ENCODE results near the gene FAM131C. TPM values are rescaled to one million over a fixed set of nuclear protein-coding genes. Genes with fewer than 3 reads are reported as not detected.
A peak's percentile ranks its signal among the peaks of the same experiment; 100 is the strongest.
"Not testable (repeated sequence)": the region's sequence is repeated elsewhere in the genome, so short reads cannot be mapped to it uniquely, and the experiment has no call there.

The FAM131C gene
- total RNA-seq, 2 experiments from 2014 or later = 0.67 to 1.1 TPM

GRCh38 chr1:16047791-16048475, 25.5 kb downstream of the FAM131C start:
- Mint-ChIP-seq H3K36me3 (ENCODE audit: low read depth) (no peaks in the 10 kb centered on the region), H3K27ac (no peak overlapping the region), H3K27me3 (peaks cover 7% of the 10 kb centered on the region), H3K4me3 (no peak overlapping the region), H3K9me3 (no peaks in the 10 kb centered on the region), H3K4me1 (peaks cover 2% of the 10 kb centered on the region)
- CTCF ChIA-PET = no interaction called here
- POLR2A ChIA-PET = no interaction called here
- no peak for DNase-seq

- CTCF ChIA-PET = interaction anchor here (0.9 kb wide), 1 partner anchor 9 kb away, joined by 3 read pairs; no protein-coding TSS in a partner anchor
- Mint-ChIP-seq H3K9me3 (no peaks in the 10 kb centered on the region), H3K4me1 (peaks cover 2% of the 10 kb centered on the region), H3K36me3 (ENCODE audit: low read depth) (no peaks in the 10 kb centered on the region), H3K27me3 (peaks cover 7% of the 10 kb centered on the region), H3K4me3 (no peak overlapping the region), H3K27ac (no peak overlapping the region)
- DNase-seq = no peak
- POLR2A ChIA-PET = no interaction called here
Observed at GRCh38 chr1:16046842-16047241, 26.6 kb downstream of the FAM131C start.

- POLR2A ChIA-PET = no interaction called here
- H3K27me3 Mint-ChIP-seq = peaks cover 3% of the 10 kb centered on the region
- CTCF ChIA-PET = interaction anchor here (2.0 kb wide), 1 partner anchor 35 kb away, joined by 5 read pairs; no protein-coding TSS in a partner anchor
- H3K4me1 Mint-ChIP-seq = peaks cover 2% of the 10 kb centered on the region
- H3K4me3 Mint-ChIP-seq = no peak overlapping the region
- DNase-seq = no peak
- no peaks in the 10 kb centered on the region for H3K9me3 Mint-ChIP-seq
- H3K36me3 Mint-ChIP-seq (ENCODE audit: low read depth) = no peaks in the 10 kb centered on the region
- no peak overlapping the region for H3K27ac Mint-ChIP-seq
Observed at GRCh38 chr1:16043950-16044349, 29.5 kb downstream of the FAM131C start.

- peaks cover 2% of the 10 kb centered on the region for H3K4me1 Mint-ChIP-seq
- H3K27me3 Mint-ChIP-seq = peaks cover 3% of the 10 kb centered on the region
- H3K36me3 Mint-ChIP-seq (ENCODE audit: low read depth) = no peaks in the 10 kb centered on the region
- H3K4me3 Mint-ChIP-seq = no peak within 1 kb of the TSS
- no peak within 1 kb of the TSS for H3K27ac Mint-ChIP-seq
- DNase-seq = no peak
- ChIA-PET CTCF (interaction anchor here (1.6 kb wide), 1 partner anchor 12 kb away, joined by 3 read pairs; no protein-coding TSS in a partner anchor), POLR2A (no interaction called here)
- H3K9me3 Mint-ChIP-seq = no peaks in the 10 kb centered on the region
Observed at GRCh38 chr1:16043521-16043920, 29.9 kb downstream of the FAM131C start, which contains the start of gene CLCNKB. CLCNKB (plus strand) TSS chr1:16043782; CDS start chr1:16044493, 711 bp downstream.

- H3K4me1 Mint-ChIP-seq; H3K36me3 Mint-ChIP-seq (ENCODE audit: low read depth); POLR2A ChIA-PET; H3K27me3 Mint-ChIP-seq; H3K4me3 Mint-ChIP-seq; DNase-seq; H3K9me3 Mint-ChIP-seq; H3K27ac Mint-ChIP-seq: not testable (repeated sequence)
- CTCF ChIA-PET = interaction anchor here (1.6 kb wide), 1 partner anchor 13 kb away, joined by 3 read pairs; no protein-coding TSS in a partner anchor
Observed at GRCh38 chr1:16042654-16043053, 30.8 kb downstream of the FAM131C start.

GRCh38 chr1:16042096-16042495, 31.4 kb downstream of the FAM131C start:
- no peak for DNase-seq
- H3K4me3 Mint-ChIP-seq = no peak overlapping the region
- no peaks in the 10 kb centered on the region for H3K36me3 Mint-ChIP-seq (ENCODE audit: low read depth)
- H3K9me3 Mint-ChIP-seq = no peaks in the 10 kb centered on the region
- ChIA-PET POLR2A (no interaction called here), CTCF (interaction anchor here (1.6 kb wide), 1 partner anchor 13 kb away, joined by 3 read pairs; no protein-coding TSS in a partner anchor)
- no peaks in the 10 kb centered on the region for H3K27me3 Mint-ChIP-seq
- H3K4me1 Mint-ChIP-seq = no peaks in the 10 kb centered on the region
- no peak overlapping the region for H3K27ac Mint-ChIP-seq

- POLR2A ChIA-PET = no interaction called here
- Mint-ChIP-seq H3K4me1 (no peaks in the 10 kb centered on the region), H3K9me3 (no peaks in the 10 kb centered on the region), H3K36me3 (ENCODE audit: low read depth) (no peaks in the 10 kb centered on the region), H3K27me3 (no peaks in the 10 kb centered on the region), H3K4me3 (no peak overlapping the region), H3K27ac (no peak overlapping the region)
- DNase-seq = no peak
- CTCF ChIA-PET = interaction anchor here (0.6 kb wide), 1 partner anchor 782 kb away, joined by 3 read pairs; no protein-coding TSS in a partner anchor
Observed at GRCh38 chr1:16041200-16041599, 32.3 kb downstream of the FAM131C start.

- DNase-seq; CTCF ChIA-PET; H3K4me3 Mint-ChIP-seq; H3K4me1 Mint-ChIP-seq; H3K27me3 Mint-ChIP-seq; H3K27ac Mint-ChIP-seq; H3K36me3 Mint-ChIP-seq (ENCODE audit: low read depth); POLR2A ChIA-PET; H3K9me3 Mint-ChIP-seq: not testable (repeated sequence)
Observed at GRCh38 chr1:16039871-16040270, 33.6 kb downstream of the FAM131C start.

GRCh38 chr1:16038620-16038912, 34.9 kb downstream of the FAM131C start:
- POLR2A ChIA-PET = no interaction called here

GRCh38 chr1:16036461-16036860, 37.0 kb downstream of the FAM131C start:
- H3K4me3 Mint-ChIP-seq; CTCF ChIA-PET; H3K27me3 Mint-ChIP-seq; H3K9me3 Mint-ChIP-seq; POLR2A ChIA-PET; H3K4me1 Mint-ChIP-seq; DNase-seq; H3K27ac Mint-ChIP-seq; H3K36me3 Mint-ChIP-seq (ENCODE audit: low read depth): not testable (repeated sequence)

More at GRCh38 chr1:16038620-16038912, 34.9 kb downstream of the FAM131C start:
- CTCF ChIA-PET = interaction anchor here (0.7 kb wide), 1 partner anchor 44 kb away, joined by 4 read pairs; no protein-coding TSS in a partner anchor
- no peak for DNase-seq
- no peaks in the 10 kb centered on the region for H3K4me1 Mint-ChIP-seq
- H3K27ac Mint-ChIP-seq = no peak overlapping the region
- no peaks in the 10 kb centered on the region for H3K9me3 Mint-ChIP-seq
- no peak overlapping the region for H3K4me3 Mint-ChIP-seq
- H3K27me3 Mint-ChIP-seq = no peaks in the 10 kb centered on the region
- no peaks in the 10 kb centered on the region for H3K36me3 Mint-ChIP-seq (ENCODE audit: low read depth)

- H3K36me3 Mint-ChIP-seq (ENCODE audit: low read depth); H3K9me3 Mint-ChIP-seq; H3K4me3 Mint-ChIP-seq; POLR2A ChIA-PET; H3K27me3 Mint-ChIP-seq; H3K4me1 Mint-ChIP-seq; H3K27ac Mint-ChIP-seq; DNase-seq: not testable (repeated sequence)
- CTCF ChIA-PET = interaction anchor here (0.6 to 2.7 kb wide), 4 partner anchors 14 to 215 kb away, joined by 3 to 10 read pairs (median 5); no protein-coding TSS in a partner anchor
Observed at GRCh38 chr1:16033103-16033632, 40.3 kb downstream of the FAM131C start.

- no peak overlapping the region for H3K4me3 Mint-ChIP-seq
- POLR2A ChIA-PET = no interaction called here
- no peaks in the 10 kb centered on the region for H3K36me3 Mint-ChIP-seq (ENCODE audit: low read depth)
- peaks cover 7% of the 10 kb centered on the region for H3K27me3 Mint-ChIP-seq
- CTCF ChIA-PET = interaction anchor here (0.6 to 2.7 kb wide), 3 partner anchors 13 to 242 kb away, joined by 3 to 10 read pairs (median 6); no protein-coding TSS in a partner anchor
- no peak overlapping the region for H3K27ac Mint-ChIP-seq
- H3K4me1 Mint-ChIP-seq = peaks cover 2% of the 10 kb centered on the region
- DNase-seq = peak; percentile 48
- no peaks in the 10 kb centered on the region for H3K9me3 Mint-ChIP-seq
Observed at GRCh38 chr1:16032388-16033102, 40.9 kb downstream of the FAM131C start.

GRCh38 chr1:16031551-16031950, 41.9 kb downstream of the FAM131C start:
- CTCF ChIA-PET = interaction anchor here (1.5 to 2.7 kb wide), 2 partner anchors 12 to 241 kb away, joined by 3 to 10 read pairs; no protein-coding TSS in a partner anchor
- DNase-seq = no peak
- no peak overlapping the region for H3K4me3 Mint-ChIP-seq
- no peaks in the 10 kb centered on the region for H3K36me3 Mint-ChIP-seq (ENCODE audit: low read depth)
- peaks cover 7% of the 10 kb centered on the region for H3K27me3 Mint-ChIP-seq
- no peaks in the 10 kb centered on the region for H3K9me3 Mint-ChIP-seq
- H3K4me1 Mint-ChIP-seq = peaks cover 2% of the 10 kb centered on the region
- POLR2A ChIA-PET = no interaction called here
- H3K27ac Mint-ChIP-seq = no peak overlapping the region
